HEK293T (cell line): ENCODE data around the gene TARDBP.
"Not testable (repeated sequence)": the region's sequence is repeated elsewhere in the genome, so short reads cannot be mapped to it uniquely, and the experiment has no call there.

ENCODE experiments used
- CTCF ChIA-PET: fragments of 350-600 bp; formaldehyde crosslinking; extraction: SDS; loops from one replicate; lab custom pipeline; 2021; ENCODE audit warnings: antibody characterized with exemption, inconsistent platforms; lab: Yijun Ruan, JAX
- POLR2A ChIA-PET: fragments of 350-600 bp; formaldehyde crosslinking; extraction: SDS; loops from one replicate; lab custom pipeline; 2020; ENCODE audit warnings: antibody characterized with exemption, inconsistent platforms; lab: Yijun Ruan, JAX
- DNase-seq: peaks from one replicate; pipeline ENCODE4 v3.0.0; 2012; ENCODE audit warnings: mixed read lengths; ENCODE audit errors: extremely low spot score
- ARNT ChIP-seq: fragments of 450-650 bp; IDR thresholded peaks from 2 replicates; pipeline ENCODE4 v1.6.1; 2017; ENCODE audit warnings: mild to moderate bottlenecking
- BHLHE40 ChIP-seq: fragments of 450-650 bp; IDR thresholded peaks from 2 replicates; pipeline ENCODE4 v1.6.1; 2016; ENCODE audit warnings: mild to moderate bottlenecking, moderate library complexity, borderline replicate concordance
- CTBP1 ChIP-seq: fragments of 450-650 bp; IDR thresholded peaks from 2 replicates; pipeline ENCODE4 v1.6.1; 2016; ENCODE audit warnings: borderline replicate concordance
- FOXA1 ChIP-seq: fragments of 450-650 bp; IDR thresholded peaks from 2 replicates; pipeline ENCODE4 v1.6.1; 2016; ENCODE audit warnings: mild to moderate bottlenecking
- FOXK2 ChIP-seq: fragments of 450-650 bp; IDR thresholded peaks from 2 replicates; pipeline ENCODE4 v1.6.1; 2016; ENCODE audit warnings: mild to moderate bottlenecking
- FOXM1 ChIP-seq: fragments of 450-650 bp; IDR thresholded peaks from 2 replicates; pipeline ENCODE4 v1.6.1; 2017; ENCODE audit warnings: mild to moderate bottlenecking, borderline replicate concordance
- HDGF ChIP-seq: fragments of 450-650 bp; IDR thresholded peaks from 2 replicates; pipeline ENCODE4 v1.6.1; 2017; ENCODE audit warnings: antibody characterized with exemption, borderline replicate concordance
- L3MBTL2 ChIP-seq: fragments of 450-650 bp; conservative IDR thresholded peaks from 2 replicates; pipeline ENCODE4 v1.6.1; 2016; ENCODE audit warnings: mild to moderate bottlenecking
- LEF1 ChIP-seq: fragments of 450-650 bp; IDR thresholded peaks from 2 replicates; pipeline ENCODE4 v1.6.1; 2017; ENCODE audit warnings: mild to moderate bottlenecking, borderline replicate concordance
- PKNOX1 ChIP-seq: fragments of 450-650 bp; IDR thresholded peaks from 2 replicates; pipeline ENCODE4 v1.6.1; 2016
- SP1 ChIP-seq: fragments of 450-650 bp; IDR thresholded peaks from 2 replicates; pipeline ENCODE4 v1.6.1; 2017
- SUZ12 ChIP-seq: fragments of 450-650 bp; IDR thresholded peaks from 2 replicates; pipeline ENCODE4 v1.6.1; 2016; ENCODE audit warnings: mild to moderate bottlenecking
- TARDBP ChIP-seq: fragments of 450-650 bp; IDR thresholded peaks from 2 replicates; pipeline ENCODE4 v1.6.1; 2016
- ZNF384 ChIP-seq: fragments of 450-650 bp; IDR thresholded peaks from 2 replicates; pipeline ENCODE4 v1.6.1; 2016

The TARDBP gene

GRCh38 chr1:11058026-11058425, 45.6 kb downstream of the TARDBP start:
- CTCF ChIA-PET, result no interaction called here
- DNase-seq, result no peak
- TF ChIP-seq ARNT (no peak), FOXA1 (no peak), TARDBP (no peak), ZNF384 (no peak), SP1 (no peak), BHLHE40 (no peak)
- POLR2A ChIA-PET, result interaction anchor here (0.7 kb wide), 1 partner anchor 41 kb away, joined by 3 read pairs; the partner anchor contains the start of gene EXOSC10

- no peak for DNase-seq
- ChIA-PET CTCF (no interaction called here), POLR2A (interaction anchor here (0.7 kb wide), 1 partner anchor 40 kb away, joined by 3 read pairs; the partner anchor contains the start of gene EXOSC10)
- no peak for TF ChIP-seq SP1
- no peak for TF ChIP-seq FOXA1
Measured at GRCh38 chr1:11058595-11059154, 46.2 kb downstream of the TARDBP start.

- CTCF ChIA-PET, result interaction anchor here (3.1 kb wide), 1 partner anchor 22 kb away, joined by 20 read pairs; no protein-coding TSS in a partner anchor
- TF ChIP-seq L3MBTL2, result peak; percentile 43
- TF ChIP-seq TARDBP, result no peak
- DNase-seq, result no peak
- POLR2A ChIA-PET, result interaction anchor here (1.0 to 1.8 kb wide), 7 partner anchors 9 to 48 kb away, joined by 3 to 10 read pairs (median 5); partner anchors contain the start of genes EXOSC10 and TARDBP
Measured at GRCh38 chr1:11059155-11059967, 46.9 kb downstream of the TARDBP start.

- TF ChIP-seq LEF1, result peak; percentile 43; the same call in 1 of the 2 replicates
- no peak for TF ChIP-seq FOXA1
- TF ChIP-seq SP1, result no peak
- TF ChIP-seq PKNOX1, result peak; percentile 39; the same call in 1 of the 2 replicates
- TF ChIP-seq TARDBP, result no peak
- ChIA-PET POLR2A (interaction anchor here (0.6 to 1.8 kb wide), 11 partner anchors 8 to 48 kb away, joined by 3 to 10 read pairs (median 4); partner anchors contain the start of genes EXOSC10 and TARDBP), CTCF (interaction anchor here (3.1 kb wide), 1 partner anchor 23 kb away, joined by 20 read pairs; no protein-coding TSS in a partner anchor)
- peak; percentile 97 for DNase-seq
Measured at GRCh38 chr1:11059968-11060830, 47.7 kb downstream of the TARDBP start, which contains the start of gene SRM. TSS of gene SRM (minus strand) at chr1:11060018. CDS start at chr1:11059943, 75 bp downstream.

- DNase-seq, result no peak
- TF ChIP-seq FOXA1, result no peak
- TF ChIP-seq FOXK2, result no peak
- no peak for TF ChIP-seq FOXM1
- no peak for TF ChIP-seq HDGF
- TF ChIP-seq BHLHE40, result no peak
- no peak for TF ChIP-seq LEF1
- POLR2A ChIA-PET, result interaction anchor here (1.0 to 1.6 kb wide), 3 partner anchors 11 to 38 kb away, joined by 3 to 6 read pairs (median 5); partner anchors contain the start of gene EXOSC10
- CTCF ChIA-PET, result interaction anchor here (0.7 to 3.1 kb wide), 2 partner anchors 24 to 549 kb away, joined by 4 to 20 read pairs; no protein-coding TSS in a partner anchor
Measured at GRCh38 chr1:11061652-11062365, 49.4 kb downstream of the TARDBP start.

- CTCF ChIA-PET, result interaction anchor here (0.6 to 0.7 kb wide), 2 partner anchors 19 to 531 kb away, joined by 3 read pairs; no protein-coding TSS in a partner anchor
- DNase-seq, result no peak
- POLR2A ChIA-PET, result interaction anchor here (1.5 kb wide), 1 partner anchor 25 kb away, joined by 6 read pairs; no protein-coding TSS in a partner anchor
- no peak for TF ChIP-seq CTBP1
- TF ChIP-seq ZNF384, result no peak
- TF ChIP-seq ARNT, result no peak
- TF ChIP-seq TARDBP, result no peak
- no peak for TF ChIP-seq SUZ12
Measured at GRCh38 chr1:11062965-11063401, 50.5 kb downstream of the TARDBP start.

GRCh38 chr1:11063937-11064537, 51.6 kb downstream of the TARDBP start:
- peak; percentile 7; the same call in 1 of the 2 replicates for TF ChIP-seq PKNOX1
- not testable (repeated sequence) for DNase-seq
- ChIA-PET CTCF (interaction anchor here (0.6 to 2.5 kb wide), 3 partner anchors 18 to 32 kb away, joined by 3 to 8 read pairs (median 3); no protein-coding TSS in a partner anchor), POLR2A (interaction anchor here (1.4 to 1.5 kb wide), 2 partner anchors 27 to 35 kb away, joined by 6 read pairs; partner anchors contain the start of gene EXOSC10)
